Measurements from ENCODE around the gene ZSCAN20.

The ZSCAN20 gene

DNA sequence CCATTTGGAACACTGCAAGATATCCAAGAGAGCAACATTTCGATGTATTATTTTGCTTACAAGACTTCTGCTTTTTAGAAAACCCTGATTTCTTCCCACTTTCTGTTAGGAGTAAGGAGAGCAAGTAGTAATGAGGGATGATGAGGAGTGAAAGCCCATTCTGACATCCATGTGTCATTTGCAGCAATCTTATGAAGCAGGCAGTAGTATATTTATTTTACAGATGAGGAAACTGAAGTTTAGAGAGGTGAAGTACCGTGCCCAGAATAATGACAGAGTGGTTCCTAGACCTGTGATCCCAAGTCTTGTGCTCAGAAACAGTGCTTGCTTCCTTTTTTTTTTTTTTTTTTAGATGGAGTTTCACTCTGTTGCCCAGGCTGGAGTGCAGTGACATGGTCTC is 7.1 kb upstream of the ZSCAN20 start:
- Histone ChIP-seq H3K4me1 (no peaks in the 10 kb centered on the region), H3K36me3 (ENCODE audit: control insufficient read depth, insufficient read depth, low read length) (no peaks in the 10 kb centered on the region)
- TF ChIP-seq, protein P1, sequence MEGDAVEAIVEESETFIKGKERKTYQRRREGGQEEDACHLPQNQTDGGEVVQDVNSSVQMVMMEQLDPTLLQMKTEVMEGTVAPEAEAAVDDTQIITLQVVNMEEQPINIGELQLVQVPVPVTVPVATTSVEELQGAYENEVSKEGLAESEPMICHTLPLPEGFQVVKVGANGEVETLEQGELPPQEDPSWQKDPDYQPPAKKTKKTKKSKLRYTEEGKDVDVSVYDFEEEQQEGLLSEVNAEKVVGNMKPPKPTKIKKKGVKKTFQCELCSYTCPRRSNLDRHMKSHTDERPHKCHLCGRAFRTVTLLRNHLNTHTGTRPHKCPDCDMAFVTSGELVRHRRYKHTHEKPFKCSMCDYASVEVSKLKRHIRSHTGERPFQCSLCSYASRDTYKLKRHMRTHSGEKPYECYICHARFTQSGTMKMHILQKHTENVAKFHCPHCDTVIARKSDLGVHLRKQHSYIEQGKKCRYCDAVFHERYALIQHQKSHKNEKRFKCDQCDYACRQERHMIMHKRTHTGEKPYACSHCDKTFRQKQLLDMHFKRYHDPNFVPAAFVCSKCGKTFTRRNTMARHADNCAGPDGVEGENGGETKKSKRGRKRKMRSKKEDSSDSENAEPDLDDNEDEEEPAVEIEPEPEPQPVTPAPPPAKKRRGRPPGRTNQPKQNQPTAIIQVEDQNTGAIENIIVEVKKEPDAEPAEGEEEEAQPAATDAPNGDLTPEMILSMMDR (IDR thresholded peaks at IDR 0.05), result no peak

DNA sequence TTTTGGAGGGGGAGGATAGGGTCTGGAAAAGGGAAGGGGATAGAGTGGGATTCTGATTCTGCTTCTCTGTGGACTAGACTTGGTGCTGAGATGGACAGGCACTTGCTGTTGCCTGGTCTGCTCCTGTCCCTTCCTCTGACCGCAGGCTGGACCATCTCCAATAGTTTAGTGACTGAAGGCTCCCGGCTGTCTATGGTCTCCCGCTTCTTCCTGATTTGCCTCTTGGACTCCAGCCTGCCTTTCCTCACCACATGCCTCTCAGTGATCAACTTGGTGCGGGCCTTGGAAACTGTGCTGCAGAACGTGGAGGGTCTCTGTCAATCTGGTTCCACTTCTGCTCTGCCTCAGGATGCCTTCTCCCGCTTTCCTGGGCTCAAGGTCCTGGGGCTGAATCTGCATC is 6.3 kb upstream of the ZSCAN20 start:
- no peaks in the 10 kb centered on the region for H3K27me3 ChIP-seq (ENCODE audit: control insufficient read depth, insufficient read depth, low read length)

More for the DNA sequence above, 7.1 kb upstream of the ZSCAN20 start:
- Histone ChIP-seq H2AFZ (no peak overlapping the region), H3K27ac (no peak overlapping the region), H3K27me3 (ENCODE audit: control insufficient read depth, insufficient read depth, low read length) (no peaks in the 10 kb centered on the region), H3K4me3 (ENCODE audit: low read depth, low read length) (no peak overlapping the region), H3K4me2 (ENCODE audit: low read length) (no peak overlapping the region), H3K9ac (no peak overlapping the region), H3K9me3 (ENCODE audit: control insufficient read depth, low read length) (no peaks in the 10 kb centered on the region), H3K79me2 (no peaks in the 10 kb centered on the region)

DNA sequence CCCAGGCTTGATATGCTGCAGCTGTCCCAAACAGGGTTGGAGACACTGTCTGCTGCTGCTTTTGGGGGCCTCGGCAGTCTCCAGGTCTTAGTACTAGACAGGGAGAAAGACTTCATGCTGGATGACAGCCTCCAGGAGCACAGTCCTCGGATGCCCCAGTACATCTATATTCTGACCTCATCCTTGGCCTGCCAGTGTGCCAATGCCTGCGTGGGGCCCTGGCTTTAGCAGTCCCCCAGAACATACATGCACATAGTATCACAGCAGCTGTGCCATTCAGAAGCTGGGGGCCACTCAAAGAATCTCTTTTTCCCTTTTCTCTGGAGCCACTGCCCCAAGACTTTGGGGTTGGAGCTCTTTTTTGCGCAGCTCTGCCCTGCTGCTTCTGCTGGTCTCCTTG is 4.4 kb upstream of the ZSCAN20 start:
- H3K36me3 ChIP-seq (ENCODE audit: control insufficient read depth, insufficient read depth, low read length), result no peaks in the 10 kb centered on the region
- H3K4me1 ChIP-seq, result no peaks in the 10 kb centered on the region
- no peaks in the 10 kb centered on the region for H3K79me2 ChIP-seq
- TF ChIP-seq, protein P1 (IDR thresholded peaks at IDR 0.05), result no peak
- no peak overlapping the region for H3K27ac ChIP-seq
- no peaks in the 10 kb centered on the region for H3K27me3 ChIP-seq (ENCODE audit: control insufficient read depth, insufficient read depth, low read length)
- no peaks in the 10 kb centered on the region for H3K9me3 ChIP-seq (ENCODE audit: control insufficient read depth, low read length)
- no peak overlapping the region for H2AFZ ChIP-seq
- H3K4me3 ChIP-seq (ENCODE audit: low read depth, low read length), result no peak overlapping the region
- no peak overlapping the region for H3K9ac ChIP-seq
- H3K4me2 ChIP-seq (ENCODE audit: low read length), result no peak overlapping the region

More for the DNA sequence above, 6.3 kb upstream of the ZSCAN20 start:
- H3K4me1 ChIP-seq, result no peaks in the 10 kb centered on the region
- H3K27ac ChIP-seq, result no peak overlapping the region
- no peaks in the 10 kb centered on the region for H3K36me3 ChIP-seq (ENCODE audit: control insufficient read depth, insufficient read depth, low read length)
- no peak overlapping the region for H3K4me3 ChIP-seq (ENCODE audit: low read depth, low read length)
- no peaks in the 10 kb centered on the region for H3K79me2 ChIP-seq
- H3K9me3 ChIP-seq (ENCODE audit: control insufficient read depth, low read length), result no peaks in the 10 kb centered on the region
- TF ChIP-seq, protein P1 (IDR thresholded peaks at IDR 0.05), result no peak
- no peak overlapping the region for H2AFZ ChIP-seq
- no peak overlapping the region for H3K9ac ChIP-seq
- H3K4me2 ChIP-seq (ENCODE audit: low read length), result no peak overlapping the region

DNA sequence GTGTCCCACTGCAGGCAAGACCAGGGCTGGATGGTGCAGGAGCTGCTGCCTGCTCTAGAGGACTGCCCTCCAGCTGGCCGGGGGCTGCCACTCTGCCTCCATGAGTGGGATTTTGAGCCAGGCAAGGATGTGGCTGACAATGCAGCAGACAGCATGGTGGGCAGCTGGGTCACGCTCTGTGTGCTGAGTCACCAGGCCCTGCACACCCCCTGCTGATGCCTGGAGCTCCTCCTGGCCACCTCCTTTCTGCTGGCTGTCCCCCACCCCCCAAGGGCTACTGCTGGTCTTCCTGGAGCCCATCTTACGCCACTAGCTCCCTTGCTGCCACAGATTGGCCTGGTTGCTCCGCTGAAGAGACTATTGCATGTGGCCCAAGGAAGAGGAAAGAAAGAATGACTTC is 3.9 kb upstream of the ZSCAN20 start:
- no peak overlapping the region for H3K9ac ChIP-seq
- TF ChIP-seq, protein P1 (IDR thresholded peaks at IDR 0.05), result no peak
- H3K27me3 ChIP-seq (ENCODE audit: control insufficient read depth, insufficient read depth, low read length), result no peaks in the 10 kb centered on the region
- H3K27ac ChIP-seq, result no peak overlapping the region
- H3K9me3 ChIP-seq (ENCODE audit: control insufficient read depth, low read length), result no peaks in the 10 kb centered on the region
- H2AFZ ChIP-seq, result no peak overlapping the region
- H3K36me3 ChIP-seq (ENCODE audit: control insufficient read depth, insufficient read depth, low read length), result no peaks in the 10 kb centered on the region
- no peaks in the 10 kb centered on the region for H3K4me1 ChIP-seq
- no peak overlapping the region for H3K4me3 ChIP-seq (ENCODE audit: low read depth, low read length)
- no peak overlapping the region for H3K4me2 ChIP-seq (ENCODE audit: low read length)
- H3K79me2 ChIP-seq, result no peaks in the 10 kb centered on the region

DNA sequence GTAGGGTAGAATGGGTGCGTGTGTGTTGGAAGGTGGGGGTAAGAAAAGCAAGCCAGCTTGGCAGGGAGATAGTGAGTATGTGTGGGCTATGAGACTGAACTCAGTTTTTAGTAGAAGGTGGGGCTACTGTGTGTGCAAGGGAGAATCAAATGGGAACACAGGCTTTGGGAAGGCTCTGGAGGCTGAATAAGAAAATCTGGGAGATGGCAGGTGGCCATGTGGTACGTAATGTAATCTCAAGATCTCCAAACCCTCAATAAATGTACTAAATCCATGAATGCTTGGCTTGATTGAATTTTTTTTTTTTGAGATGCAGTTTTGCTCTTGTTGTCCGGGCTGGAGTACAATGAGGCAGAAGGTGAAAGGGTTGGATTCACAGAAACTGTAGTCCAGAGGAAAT is 3.5 kb upstream of the ZSCAN20 start:
- no peaks in the 10 kb centered on the region for H3K27me3 ChIP-seq (ENCODE audit: control insufficient read depth, insufficient read depth, low read length)
- H3K4me1 ChIP-seq, result no peaks in the 10 kb centered on the region
- H3K9me3 ChIP-seq (ENCODE audit: control insufficient read depth, low read length), result no peaks in the 10 kb centered on the region
- H3K4me2 ChIP-seq (ENCODE audit: low read length), result no peak overlapping the region
- H3K27ac ChIP-seq, result no peak overlapping the region
- no peak overlapping the region for H2AFZ ChIP-seq
- no peaks in the 10 kb centered on the region for H3K36me3 ChIP-seq (ENCODE audit: control insufficient read depth, insufficient read depth, low read length)
- TF ChIP-seq, protein P1 (IDR thresholded peaks at IDR 0.05), result no peak
- no peaks in the 10 kb centered on the region for H3K79me2 ChIP-seq
- no peak overlapping the region for H3K9ac ChIP-seq
- no peak overlapping the region for H3K4me3 ChIP-seq (ENCODE audit: low read depth, low read length)

All from parathyroid adenoma (tissue), 2 donors.